Gastroesophageal sphincter (tissue), 4 donors: ENCODE results near the gene TMOD4. TPM values are rescaled to one million over a fixed set of nuclear protein-coding genes. Genes with fewer than 3 reads are reported as not detected.
A peak's percentile ranks its signal among the peaks of the same experiment; 100 is the strongest.

Experiments used
- ATAC-seq: fragments of 150-250 bp; one replicate; pipeline ENCODE4 v1.9.1; 2016; ENCODE audit warnings: mild to moderate bottlenecking, moderate library complexity
- H3K27ac ChIP-seq, 4 donors: fragments of 200-600 bp; sonication (generic) in 3 of 4; 1 replicate in 3 of 4; 2 replicates in 1 of 4; pipeline ENCODE4 v1.5.1; 2016 to 2019
- H3K27me3 ChIP-seq: fragments of 200-600 bp; sonication (generic); one replicate; pipeline ENCODE4 v1.5.1; 2019
- H3K36me3 ChIP-seq, 2 donors: fragments of 200-600 bp; sonication (generic); one replicate each; pipeline ENCODE4 v1.5.1; 2019; ENCODE audit warnings: control low read depth in 1 of 2
- H3K4me1 ChIP-seq, 3 donors: fragments of 200-600 bp; sonication (generic); 1 replicate in 2 of 3; 2 replicates in 1 of 3; pipeline ENCODE4 v1.5.1; 2016 to 2019; ENCODE audit warnings: control low read depth in 2 of 3
- H3K4me3 ChIP-seq, 2 donors: fragments of 200-600 bp; sonication (generic); one replicate each; pipeline ENCODE4 v1.5.1; 2019; ENCODE audit warnings: mild to moderate bottlenecking in 1 of 2, moderate library complexity in 1 of 2
- H3K9me3 ChIP-seq, 3 donors: fragments of 200-600 bp; sonication (generic); one replicate each; pipeline ENCODE4 v1.5.1; 2017 to 2019; ENCODE audit warnings: control low read depth in 2 of 3
- CTCF ChIP-seq, 4 experiments: fragments of 200-600 bp in 2 of 4; fragments of 450-650 bp in 2 of 4; sonication (generic) in 1 of 4; IDR thresholded peaks; one replicate each; pipeline ENCODE4 v1.5.1; 2017 to 2019; ENCODE audit warnings: antibody characterized with exemption in 4 of 4, mild to moderate bottlenecking in 2 of 4, moderate library complexity in 2 of 4
- EP300 ChIP-seq: sonication (generic); formaldehyde crosslinking; IDR thresholded peaks from one replicate; pipeline ENCODE4 v1.6.1; 2017; ENCODE audit warnings: antibody characterized with exemption, mild to moderate bottlenecking
- POLR2A ChIP-seq, 2 donors: fragments of 450-650 bp; IDR thresholded peaks; one replicate each; pipeline ENCODE4 v1.6.1; 2017; ENCODE audit warnings: antibody characterized with exemption in 2 of 2, mild to moderate bottlenecking in 2 of 2, moderate library complexity in 1 of 2
- POLR2AphosphoS5 ChIP-seq: sonication (generic); formaldehyde crosslinking; IDR thresholded peaks from one replicate; pipeline ENCODE4 v1.6.1; 2017; ENCODE audit warnings: antibody characterized with exemption
- WGBS, 2 donors: methylation state at CpG; one replicate each; pipeline ENCODE4 v1.1.5; 2018; ENCODE audit warnings: low coverage in 1 of 2; 5-methylcytosine and 5-hydroxymethylcytosine counted together
- total RNA-seq, 4 donors: library from RNA; depleted of rRNA; stranded (reverse); fragments of >200 nt; gene quantifications; one replicate each; pipeline ENCODE4 v1.1.0, GENCODE V29; 2016

Gene TMOD4
- total RNA-seq, 4 donors from 2014 or later = 2.2 TPM; not detected in 3

- 0 to 2% methylated on average over 8 to 11 of the region's 61 CpGs for whole genome bisulfite sequencing, 2 donors
- TF ChIP-seq CTCF (IDR thresholded peaks at IDR 0.05) = no peak
- TF ChIP-seq POLR2A (IDR thresholded peaks at IDR 0.05) = peak; percentile 76 to 82
- TF ChIP-seq POLR2AphosphoS5 = peak; percentile 78
- TF ChIP-seq EP300 = no peak
- H3K4me3 ChIP-seq = peak within 1 kb of the TSS; percentile 38 to 67
These were observed 29.2 kb downstream of the TMOD4 start, which contains the start of gene SEMA6C for GRCh38 chr1:151146412-151147131. Gene SEMA6C (minus strand): TSS chr1:151146631. CDS start chr1:151142621, 4,010 bp downstream.

GRCh38 chr1:151146072-151146411, 29.7 kb downstream of the TMOD4 start:
- Histone ChIP-seq H3K9me3 (no peaks in the 10 kb centered on the region), H3K4me1 (peaks cover 0 to 53% (median 26%) of the 10 kb centered on the region in 3 donors), H3K36me3 (peaks cover 0 to 8% of the 10 kb centered on the region in 2 donors), H3K27ac (peak overlapping the region in 3 of 4 donors; percentile 82 to 93 (median 86)), H3K4me3 (peak overlapping the region; percentile 38 to 67), H3K27me3 (no peaks in the 10 kb centered on the region)
- no peak for TF ChIP-seq EP300
- TF ChIP-seq POLR2A (IDR thresholded peaks at IDR 0.05) = no peak
- peak; percentile 2 for ATAC-seq
- WGBS, 2 donors = 0 to 1% methylated on average over 14 to 16 of the region's 26 CpGs

More at GRCh38 chr1:151146412-151147131, 29.2 kb downstream of the TMOD4 start, which contains the start of gene SEMA6C:
- Histone ChIP-seq H3K27ac (peak within 1 kb of the TSS; percentile 9 to 93 (median 84)), H3K36me3 (peaks cover 0 to 8% of the 10 kb centered on the region in 2 donors), H3K9me3 (no peaks in the 10 kb centered on the region), H3K27me3 (no peaks in the 10 kb centered on the region), H3K4me1 (peaks cover 0 to 53% (median 26%) of the 10 kb centered on the region in 3 donors)
- peak; percentile 98 for ATAC-seq

- Histone ChIP-seq H3K9me3 (no peaks in the 10 kb centered on the region), H3K27me3 (no peaks in the 10 kb centered on the region), H3K4me3 (peak overlapping the region; percentile 38 to 67), H3K36me3 (peaks cover 0 to 8% of the 10 kb centered on the region in 2 donors), H3K4me1 (peaks cover 0 to 53% (median 26%) of the 10 kb centered on the region in 3 donors), H3K27ac (peak overlapping the region in 3 of 4 donors; percentile 82 to 93 (median 86))
- no peak for ATAC-seq
- TF ChIP-seq EP300 = no peak
- WGBS, 2 donors = 0 to 1% methylated on average over 7 to 23 of the region's 43 CpGs
These were observed 30.3 kb downstream of the TMOD4 start for GRCh38 chr1:151145304-151146071.

GRCh38 chr1:151144474-151145303, 31.1 kb downstream of the TMOD4 start:
- Histone ChIP-seq H3K27ac (peak overlapping the region in 3 of 4 donors; percentile 82 to 93 (median 86)), H3K4me3 (peak overlapping the region; percentile 38 to 67), H3K27me3 (no peaks in the 10 kb centered on the region), H3K4me1 (peaks cover 0 to 53% (median 26%) of the 10 kb centered on the region in 3 donors), H3K9me3 (no peaks in the 10 kb centered on the region), H3K36me3 (peaks cover 0 to 16% of the 10 kb centered on the region in 2 donors)
- TF ChIP-seq EP300 = no peak
- TF ChIP-seq CTCF (IDR thresholded peaks at IDR 0.05) = no peak
- no peak for TF ChIP-seq POLR2A (IDR thresholded peaks at IDR 0.05)
- no peak for TF ChIP-seq POLR2AphosphoS5
- no peak for ATAC-seq
- 47 to 65% methylated on average over 3 to 5 of the region's 7 CpGs for WGBS, 2 donors

- no peak for ATAC-seq
- Histone ChIP-seq H3K27me3 (no peaks in the 10 kb centered on the region), H3K27ac (peak overlapping the region in 3 of 4 donors; percentile 82 to 93 (median 86)), H3K9me3 (no peaks in the 10 kb centered on the region), H3K4me1 (peaks cover 0 to 53% (median 26%) of the 10 kb centered on the region in 3 donors), H3K4me3 (peak overlapping the region in 1 of 2 donors; percentile 67), H3K36me3 (peaks cover 0 to 23% of the 10 kb centered on the region in 2 donors)
- TF ChIP-seq CTCF (IDR thresholded peaks at IDR 0.05) (no peak), POLR2A (IDR thresholded peaks at IDR 0.05) (no peak), EP300 (no peak), POLR2AphosphoS5 (no peak)
- 37 to 45% methylated on average over 2 to 4 of the region's 5 CpGs for WGBS, 2 donors
These were observed 31.8 kb downstream of the TMOD4 start for GRCh38 chr1:151143986-151144385.
